Measurements from ENCODE around the gene CDK13. TPM values are rescaled to one million over a fixed set of nuclear protein-coding genes. Genes with fewer than 3 reads are reported as not detected.
A peak's percentile ranks its signal among the peaks of the same experiment; 100 is the strongest.
"Not testable (repeated sequence)": the region's sequence is repeated elsewhere in the genome, so short reads cannot be mapped to it uniquely, and the experiment has no call there.

The CDK13 gene
- total RNA-seq, 1 donor from 2014 or later, result 87.4 TPM

GRCh38 chr7:40115936-40116335 is 165.9 kb downstream of the CDK13 start:
- H3K36me3 ChIP-seq, result no peaks in the 10 kb centered on the region
- TF ChIP-seq POLR2AphosphoS5 (IDR thresholded peaks at IDR 0.05; ENCODE audit: insufficient read depth in 1 of 2, low read depth in 1 of 2) (no peak), POLR2A (IDR thresholded peaks at IDR 0.05) (no peak)

GRCh38 chr7:40117199-40117598 is 167.1 kb downstream of the CDK13 start:
- DNase-seq (ENCODE audit: extremely low spot score in 2 of 2); H3K27me3 ChIP-seq; H3K36me3 ChIP-seq; intact Hi-C loops (cut with DNase I); H3K4me1 ChIP-seq; H3K9me3 ChIP-seq; H3K4me3 ChIP-seq; H3K27ac ChIP-seq: not testable (repeated sequence)

More at GRCh38 chr7:40115936-40116335, 165.9 kb downstream of the CDK13 start:
- H3K9me3 ChIP-seq, result no peaks in the 10 kb centered on the region
- no peaks in the 10 kb centered on the region for H3K27me3 ChIP-seq
- no peak overlapping the region for H3K27ac ChIP-seq
- DNase-seq (ENCODE audit: extremely low spot score in 2 of 2), result no peak
- no peaks in the 10 kb centered on the region for H3K4me1 ChIP-seq
- no peak overlapping the region for H3K4me3 ChIP-seq
- intact Hi-C loops (cut with DNase I), result no loop called here

DNA sequence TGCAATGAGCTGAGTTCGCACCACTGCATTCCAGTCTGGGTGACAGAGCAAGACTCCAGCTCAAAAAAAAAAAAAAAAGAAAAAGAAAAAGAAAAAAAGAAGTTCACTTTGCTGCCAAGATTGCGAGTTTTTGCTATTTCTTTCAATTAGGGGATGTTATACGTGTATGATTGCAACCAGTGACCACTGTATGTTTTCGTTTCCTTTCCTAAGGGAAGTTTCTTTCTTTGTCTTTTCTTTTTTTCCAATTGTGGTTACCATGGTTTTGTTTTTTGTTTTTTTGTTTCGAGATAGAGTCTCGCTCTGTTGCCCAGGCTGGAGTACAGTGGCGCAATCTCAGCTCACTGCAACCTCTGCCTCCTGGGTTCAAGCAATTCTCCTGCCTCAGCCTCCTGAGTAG is 168.1 kb downstream of the CDK13 start:
- H3K4me3 ChIP-seq; H3K36me3 ChIP-seq; H3K27me3 ChIP-seq; DNase-seq (ENCODE audit: extremely low spot score in 2 of 2); H3K9me3 ChIP-seq; intact Hi-C loops (cut with DNase I); H3K27ac ChIP-seq; H3K4me1 ChIP-seq: not testable (repeated sequence)

- Histone ChIP-seq H3K4me3 (no peak overlapping the region), H3K27ac (no peak overlapping the region), H3K4me1 (no peaks in the 10 kb centered on the region), H3K27me3 (no peaks in the 10 kb centered on the region), H3K9me3 (no peaks in the 10 kb centered on the region), H3K36me3 (no peaks in the 10 kb centered on the region)
- no peak for DNase-seq (ENCODE audit: extremely low spot score in 2 of 2)
- intact Hi-C loops (cut with DNase I), result no loop called here
- TF ChIP-seq CTCF (IDR thresholded peaks at IDR 0.05) (no peak), POLR2AphosphoS5 (IDR thresholded peaks at IDR 0.05; ENCODE audit: insufficient read depth in 1 of 2, low read depth in 1 of 2) (no peak)
Observed at GRCh38 chr7:40120020-40120419, 170.0 kb downstream of the CDK13 start.

GRCh38 chr7:40122100-40122939 is 172.3 kb downstream of the CDK13 start:
- H3K27ac ChIP-seq; H3K36me3 ChIP-seq; DNase-seq (ENCODE audit: extremely low spot score in 2 of 2); H3K27me3 ChIP-seq; H3K4me1 ChIP-seq; H3K9me3 ChIP-seq; intact Hi-C loops (cut with DNase I); H3K4me3 ChIP-seq: not testable (repeated sequence)

GRCh38 chr7:40122940-40123254 is 172.8 kb downstream of the CDK13 start:
- Histone ChIP-seq H3K4me1 (no peaks in the 10 kb centered on the region), H3K27ac (no peak overlapping the region), H3K9me3 (no peaks in the 10 kb centered on the region), H3K27me3 (no peaks in the 10 kb centered on the region), H3K4me3 (no peak overlapping the region), H3K36me3 (no peaks in the 10 kb centered on the region)
- TF ChIP-seq POLR2A (IDR thresholded peaks at IDR 0.05), result no peak
- no peak for TF ChIP-seq CTCF (IDR thresholded peaks at IDR 0.05)
- TF ChIP-seq POLR2AphosphoS5 (IDR thresholded peaks at IDR 0.05; ENCODE audit: insufficient read depth in 1 of 2, low read depth in 1 of 2), result no peak
- no peak for DNase-seq (ENCODE audit: extremely low spot score in 2 of 2)
- intact Hi-C loops (cut with DNase I), result no loop called here

DNA sequence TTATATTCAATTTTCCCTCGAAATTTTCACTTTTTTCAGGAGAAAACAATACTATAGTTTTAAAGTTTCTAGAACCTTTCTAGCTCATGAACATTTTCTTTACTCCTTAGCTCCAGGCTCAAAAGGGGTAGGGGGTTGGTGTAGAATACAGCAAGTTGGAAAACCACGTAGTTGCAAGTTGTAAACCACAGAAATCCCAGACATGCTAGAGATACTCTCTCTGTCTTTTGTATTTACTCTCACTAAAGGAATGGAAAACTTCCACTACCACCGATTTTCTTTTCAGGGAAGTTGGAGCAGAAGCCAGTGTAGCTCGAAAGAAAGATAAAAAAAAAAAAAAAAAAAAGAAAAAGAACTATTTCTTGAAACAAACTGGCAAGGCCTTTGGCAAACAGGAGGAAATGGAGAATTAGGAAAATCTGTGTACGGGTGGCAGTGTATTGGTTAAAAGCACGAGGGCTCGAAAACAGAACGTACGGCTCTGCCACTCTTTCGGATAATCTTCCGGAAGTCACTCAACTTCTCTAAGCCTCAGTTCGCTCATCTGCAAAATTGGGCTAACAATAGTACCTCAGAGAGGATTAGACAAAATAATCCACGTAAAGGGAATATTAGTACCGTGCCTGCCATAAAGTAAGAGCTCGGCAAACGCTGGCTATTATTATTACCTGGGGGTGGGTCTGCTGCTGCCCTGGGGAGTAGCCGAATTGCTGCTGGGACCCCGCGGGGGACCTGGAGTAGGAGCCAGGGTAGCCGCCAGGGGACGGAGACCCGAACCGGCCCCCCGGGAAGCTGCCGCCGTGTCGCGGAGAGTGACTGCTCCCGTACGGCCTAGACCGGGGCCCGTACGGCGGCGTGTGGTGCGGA is 183.7 kb downstream of the CDK13 start:
- Histone ChIP-seq H3K4me3 (peak overlapping the region; percentile 85 to 96), H3K36me3 (no peaks in the 10 kb centered on the region), H3K4me1 (peaks cover 39% of the 10 kb centered on the region), H3K27me3 (no peaks in the 10 kb centered on the region), H3K27ac (peak overlapping the region; percentile 89), H3K9me3 (no peaks in the 10 kb centered on the region)
- TF ChIP-seq POLR2A (IDR thresholded peaks at IDR 0.05) (no peak), POLR2AphosphoS5 (IDR thresholded peaks at IDR 0.05; ENCODE audit: insufficient read depth in 1 of 2, low read depth in 1 of 2) (no peak), CTCF (IDR thresholded peaks at IDR 0.05) (no peak)
- DNase-seq (ENCODE audit: extremely low spot score in 2 of 2), result no peak
- intact Hi-C loops (cut with DNase I), result no loop called here

All from vagina (tissue), 2 donors.